PFSK-1 (cell line): ENCODE measurements around the gene RAN.

Source experiments
- POLR2AphosphoS5 ChIP-seq: IDR thresholded peaks from 2 replicates; pipeline ENCODE4 v1.6.1; 2012; ENCODE audit warnings: low read depth, mild to moderate bottlenecking, control low read depth, low read length, moderate library complexity
- REST ChIP-seq, 2 experiments: IDR thresholded peaks; 2 replicates each; pipeline versions ENCODE4 v1.6.1 to v1.8.0; 2011 to 2012; ENCODE audit warnings: low read depth in 2 of 2, low read length in 2 of 2, control low read depth in 1 of 2, inconsistent platforms in 1 of 2, mild to moderate bottlenecking in 1 of 2, moderate library complexity in 1 of 2; ENCODE audit not compliant: insufficient read depth in 1 of 2
- TAF1 ChIP-seq: IDR thresholded peaks from 2 replicates; pipeline ENCODE4 v1.6.1; 2012; ENCODE audit warnings: low read length, control low read depth, borderline replicate concordance; ENCODE audit not compliant: insufficient read depth

DNA sequence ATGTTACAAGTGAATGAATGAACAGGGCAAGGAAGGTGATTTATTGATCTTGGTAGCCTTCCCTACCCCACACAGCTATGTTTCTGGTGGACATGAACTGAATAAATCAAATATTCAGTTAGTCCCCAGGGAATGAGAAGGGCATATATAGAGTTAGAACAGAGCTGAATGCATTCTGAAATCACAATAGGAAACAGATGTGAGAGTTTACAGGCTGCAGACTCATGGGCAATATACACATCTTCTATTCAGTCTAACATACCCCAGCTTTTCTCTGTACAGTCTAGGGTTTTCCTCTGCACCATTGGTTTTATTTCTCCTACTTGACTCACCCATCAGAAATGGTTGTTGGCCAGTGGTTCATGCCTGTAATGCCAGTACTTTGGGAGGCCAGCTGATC, 25.5 kb upstream of the RAN start:
- no peak for TF ChIP-seq POLR2AphosphoS5
- TF ChIP-seq REST (IDR thresholded peaks at IDR 0.05; ENCODE audit: insufficient read depth in 1 of 2, low read depth in 2 of 2, low read length in 2 of 2), result no peak
- no peak for TF ChIP-seq TAF1
